ENCODE data around the gene CYFIP2. TPM values are rescaled to one million over a fixed set of nuclear protein-coding genes. Genes with fewer than 3 reads are reported as not detected.

Gene CYFIP2
- total RNA-seq, 1 experiment from 2014 or later = 95.3 TPM

- TF ChIP-seq IRF1 (CRISPR knock-in tag; IDR thresholded peaks at IDR 0.05) (no peak), CTCF (IDR thresholded peaks at IDR 0.05) (no peak), PRDM15 (CRISPR knock-in tag; IDR thresholded peaks at IDR 0.05) (no peak), ELF4 (CRISPR knock-in tag; IDR thresholded peaks at IDR 0.05; ENCODE audit: low read depth) (no peak), ZNF671 (CRISPR knock-in tag; IDR thresholded peaks at IDR 0.05) (no peak)
Observed at GRCh38 chr5:157284458-157285212, 18.7 kb downstream of the CYFIP2 start (continued).

- CTCF ChIA-PET = interaction anchor here (1.1 to 3.3 kb wide), 2 partner anchors 8 to 18 kb away, joined by 3 to 21 read pairs; no protein-coding TSS in a partner anchor
- ATAC-seq = no peak
- TF ChIP-seq, protein P1, sequence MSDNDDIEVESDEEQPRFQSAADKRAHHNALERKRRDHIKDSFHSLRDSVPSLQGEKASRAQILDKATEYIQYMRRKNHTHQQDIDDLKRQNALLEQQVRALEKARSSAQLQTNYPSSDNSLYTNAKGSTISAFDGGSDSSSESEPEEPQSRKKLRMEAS (CRISPR knock-in tag; IDR thresholded peaks at IDR 0.05) = no peak
- TF ChIP-seq PRRX2 (CRISPR knock-in tag; IDR thresholded peaks at IDR 0.05) (no peak), ZNF121 (CRISPR knock-in tag; IDR thresholded peaks at IDR 0.05) (no peak), NR3C1 (CRISPR knock-in tag; conservative IDR thresholded peaks at IDR 0.05; ENCODE audit: low read depth) (no peak), ATF1 (CRISPR knock-in tag; IDR thresholded peaks at IDR 0.05) (no peak), ATF3 (CRISPR knock-in tag; conservative IDR thresholded peaks at IDR 0.05) (no peak), E2F5 (CRISPR knock-in tag; IDR thresholded peaks at IDR 0.05) (no peak), JUN (CRISPR knock-in tag; IDR thresholded peaks at IDR 0.05) (no peak), ZNF396 (CRISPR knock-in tag; IDR thresholded peaks at IDR 0.05; ENCODE audit: borderline replicate concordance) (no peak), RORB (CRISPR knock-in tag; IDR thresholded peaks at IDR 0.05) (no peak), PREB (CRISPR knock-in tag; IDR thresholded peaks at IDR 0.05; ENCODE audit: borderline replicate concordance) (no peak), ZNF219 (CRISPR knock-in tag; IDR thresholded peaks at IDR 0.05; ENCODE audit: borderline replicate concordance) (no peak)
- TF ChIP-seq, protein P2, sequence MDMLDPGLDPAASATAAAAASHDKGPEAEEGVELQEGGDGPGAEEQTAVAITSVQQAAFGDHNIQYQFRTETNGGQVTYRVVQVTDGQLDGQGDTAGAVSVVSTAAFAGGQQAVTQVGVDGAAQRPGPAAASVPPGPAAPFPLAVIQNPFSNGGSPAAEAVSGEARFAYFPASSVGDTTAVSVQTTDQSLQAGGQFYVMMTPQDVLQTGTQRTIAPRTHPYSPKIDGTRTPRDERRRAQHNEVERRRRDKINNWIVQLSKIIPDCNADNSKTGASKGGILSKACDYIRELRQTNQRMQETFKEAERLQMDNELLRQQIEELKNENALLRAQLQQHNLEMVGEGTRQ (CRISPR knock-in tag; IDR thresholded peaks at IDR 0.05) = no peak
- TF ChIP-seq, protein P3, sequence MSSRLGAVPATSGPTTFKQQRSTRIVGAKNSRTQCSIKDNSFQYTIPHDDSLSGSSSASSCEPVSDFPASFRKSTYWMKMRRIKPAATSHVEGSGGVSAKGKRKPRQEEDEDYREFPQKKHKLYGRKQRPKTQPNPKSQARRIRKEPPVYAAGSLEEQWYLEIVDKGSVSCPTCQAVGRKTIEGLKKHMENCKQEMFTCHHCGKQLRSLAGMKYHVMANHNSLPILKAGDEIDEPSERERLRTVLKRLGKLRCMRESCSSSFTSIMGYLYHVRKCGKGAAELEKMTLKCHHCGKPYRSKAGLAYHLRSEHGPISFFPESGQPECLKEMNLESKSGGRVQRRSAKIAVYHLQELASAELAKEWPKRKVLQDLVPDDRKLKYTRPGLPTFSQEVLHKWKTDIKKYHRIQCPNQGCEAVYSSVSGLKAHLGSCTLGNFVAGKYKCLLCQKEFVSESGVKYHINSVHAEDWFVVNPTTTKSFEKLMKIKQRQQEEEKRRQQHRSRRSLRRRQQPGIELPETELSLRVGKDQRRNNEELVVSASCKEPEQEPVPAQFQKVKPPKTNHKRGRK (CRISPR knock-in tag; IDR thresholded peaks at IDR 0.05; ENCODE audit: borderline replicate concordance) = no peak
- TF ChIP-seq, protein P4, sequence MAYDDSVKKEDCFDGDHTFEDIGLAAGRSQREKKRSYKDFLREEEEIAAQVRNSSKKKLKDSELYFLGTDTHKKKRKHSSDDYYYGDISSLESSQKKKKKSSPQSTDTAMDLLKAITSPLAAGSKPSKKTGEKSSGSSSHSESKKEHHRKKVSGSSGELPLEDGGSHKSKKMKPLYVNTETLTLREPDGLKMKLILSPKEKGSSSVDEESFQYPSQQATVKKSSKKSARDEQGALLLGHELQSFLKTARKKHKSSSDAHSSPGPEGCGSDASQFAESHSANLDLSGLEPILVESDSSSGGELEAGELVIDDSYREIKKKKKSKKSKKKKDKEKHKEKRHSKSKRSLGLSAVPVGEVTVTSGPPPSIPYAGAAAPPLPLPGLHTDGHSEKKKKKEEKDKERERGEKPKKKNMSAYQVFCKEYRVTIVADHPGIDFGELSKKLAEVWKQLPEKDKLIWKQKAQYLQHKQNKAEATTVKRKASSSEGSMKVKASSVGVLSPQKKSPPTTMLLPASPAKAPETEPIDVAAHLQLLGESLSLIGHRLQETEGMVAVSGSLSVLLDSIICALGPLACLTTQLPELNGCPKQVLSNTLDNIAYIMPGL (CRISPR knock-in tag; IDR thresholded peaks at IDR 0.05) = no peak
Observed at GRCh38 chr5:157285310-157286035, 19.6 kb downstream of the CYFIP2 start.

More at GRCh38 chr5:157285310-157286035, 19.6 kb downstream of the CYFIP2 start:
- H3K27me3 Mint-ChIP-seq (ENCODE audit: low read depth) = no peaks in the 10 kb centered on the region
- POLR2A ChIA-PET = no interaction called here
- DNase-seq (ENCODE audit: low spot score) = no peak
- H3K9me3 Mint-ChIP-seq = no peaks in the 10 kb centered on the region
- no peak overlapping the region for H3K4me3 Mint-ChIP-seq
- peaks cover 25% of the 10 kb centered on the region for H3K36me3 Mint-ChIP-seq
- no peak overlapping the region for H3K27ac Mint-ChIP-seq
- H3K4me1 Mint-ChIP-seq = peaks cover 5% of the 10 kb centered on the region; the same call in 1 of the 2 replicates

All from WTC11 (cell line).